HG02678 (cell line): ENCODE data around the gene DNAJC15.

Experiments
- ATAC-seq: cut with Tn5 transposase; IDR thresholded peaks from one replicate; pipeline ENCODE4 v1.9.1; 2021; ENCODE audit warnings: mild to moderate bottlenecking, moderate library complexity; ENCODE audit not compliant: unreplicated experiment

The DNAJC15 gene

GRCh38 chr13:43080199-43080598, 56.8 kb downstream of the DNAJC15 start:
- no peak for ATAC-seq

- no peak for ATAC-seq
Observed at GRCh38 chr13:43081866-43082265, 58.5 kb downstream of the DNAJC15 start.

- ATAC-seq: no peak
Observed at GRCh38 chr13:43083750-43084149, 60.4 kb downstream of the DNAJC15 start.

- no peak for ATAC-seq
Observed at GRCh38 chr13:43085545-43085944, 62.2 kb downstream of the DNAJC15 start.

- no peak for ATAC-seq
Observed at GRCh38 chr13:43086181-43086580, 62.8 kb downstream of the DNAJC15 start.

GRCh38 chr13:43088093-43088511, 64.7 kb downstream of the DNAJC15 start:
- ATAC-seq: peak; percentile 74

- ATAC-seq: no peak
Observed at GRCh38 chr13:43089912-43090498, 66.6 kb downstream of the DNAJC15 start.

GRCh38 chr13:43094901-43095300, 71.5 kb downstream of the DNAJC15 start:
- ATAC-seq: peak; percentile 91

GRCh38 chr13:43095771-43096719, 72.7 kb downstream of the DNAJC15 start:
- no peak for ATAC-seq

GRCh38 chr13:43100667-43101066, 77.3 kb downstream of the DNAJC15 start:
- ATAC-seq: peak; percentile 70

GRCh38 chr13:43102304-43102703, 78.9 kb downstream of the DNAJC15 start:
- ATAC-seq: no peak

GRCh38 chr13:43107780-43108179, 84.4 kb downstream of the DNAJC15 start:
- ATAC-seq: no peak

- ATAC-seq: no peak
Observed at GRCh38 chr13:43110036-43110435, 86.7 kb downstream of the DNAJC15 start.

- no peak for ATAC-seq
Observed at GRCh38 chr13:43110658-43111057, 87.3 kb downstream of the DNAJC15 start.

- no peak for ATAC-seq
Observed at GRCh38 chr13:43111559-43112400, 88.4 kb downstream of the DNAJC15 start.

GRCh38 chr13:43113603-43114002, 90.2 kb downstream of the DNAJC15 start:
- no peak for ATAC-seq

GRCh38 chr13:43114504-43114903, 91.1 kb downstream of the DNAJC15 start:
- no peak for ATAC-seq

GRCh38 chr13:43115141-43115540, 91.8 kb downstream of the DNAJC15 start:
- ATAC-seq: no peak

GRCh38 chr13:43116242-43116641, 92.9 kb downstream of the DNAJC15 start:
- ATAC-seq: no peak

- no peak for ATAC-seq
Observed at GRCh38 chr13:43118521-43118920, 95.1 kb downstream of the DNAJC15 start.

- ATAC-seq: no peak
Observed at GRCh38 chr13:43119206-43119605, 95.8 kb downstream of the DNAJC15 start.
